OCI-LY3 (cell line): ENCODE data around the gene MTMR10.

Experiments used
- H2AFZ ChIP-seq: fragments of 200-600, 300-600 bp; shearing (Covaris generic); 2 replicates; pipeline ENCODE4 v1.6.0; 2014; ENCODE audit warnings: antibody characterized with exemption, low read depth, low read length
- H3K27ac ChIP-seq: fragments of 200-600, 300-600 bp; sonication (generic); 2 replicates; pipeline ENCODE4 v1.5.1; 2014; ENCODE audit warnings: mild to moderate bottlenecking, low read length, moderate library complexity, mixed read lengths
- H3K27me3 ChIP-seq: fragments of 200-600, 300-600 bp; sonication (generic); 2 replicates; pipeline ENCODE4 v1.6.1; 2014; ENCODE audit warnings: low read depth, low read length, mixed read lengths
- H3K36me3 ChIP-seq: fragments of 200-600, 300-600 bp; sonication (generic); replicated peaks from 2 replicates; pipeline ENCODE3; 2014; ENCODE audit warnings: low read depth, low read length, mixed read lengths
- H3K4me1 ChIP-seq: fragments of 300-600, 200-600 bp; sonication (generic); 2 replicates; pipeline ENCODE4 v1.6.1; 2014; ENCODE audit warnings: low read length, mixed read lengths
- H3K4me2 ChIP-seq: fragments of 200-600, 300-600 bp; sonication (generic); 2 replicates; pipeline ENCODE4 v1.6.1; 2014; ENCODE audit warnings: low read length, mixed read lengths
- H3K4me3 ChIP-seq: fragments of 300-600, 200-600 bp; sonication (generic); 2 replicates; pipeline ENCODE4 v1.5.1; 2014; ENCODE audit warnings: antibody characterized with exemption, mild to moderate bottlenecking, low read length, moderate library complexity
- H3K79me2 ChIP-seq: fragments of 300-600, 200-600 bp; shearing (Covaris generic); 2 replicates; pipeline ENCODE4 v1.6.1; 2014; ENCODE audit warnings: mild to moderate bottlenecking, low read length, mixed read lengths
- H3K9ac ChIP-seq: fragments of 300-600, 200-600 bp; shearing (Covaris generic); 2 replicates; pipeline ENCODE4 v1.6.0; 2014; ENCODE audit warnings: mild to moderate bottlenecking, low read length, moderate library complexity
- H3K9me3 ChIP-seq: fragments of 200-600, 300-600 bp; shearing (Covaris generic); 2 replicates; pipeline ENCODE4 v1.6.1; 2014; ENCODE audit warnings: low read length, mixed read lengths; ENCODE audit not compliant: insufficient read depth
- H4K20me1 ChIP-seq: fragments of 200-600, 300-600 bp; sonication (generic); 2 replicates; pipeline ENCODE4 v1.6.1; 2016; ENCODE audit warnings: low read length, mixed read lengths; ENCODE audit not compliant: insufficient read depth
- CTCF ChIP-seq: fragments of 200-600, 300-600 bp; sonication (generic); IDR thresholded peaks from 2 replicates; pipeline ENCODE4 v1.5.1; 2014; ENCODE audit warnings: antibody characterized with exemption, low read length, low read depth
- EZH2phosphoT487 ChIP-seq: fragments of 200-600 bp; shearing (Covaris generic); IDR thresholded peaks from 2 replicates; pipeline ENCODE4 v1.6.1; 2018; ENCODE audit warnings: antibody characterized with exemption, mixed run types, low read depth

The MTMR10 gene

DNA sequence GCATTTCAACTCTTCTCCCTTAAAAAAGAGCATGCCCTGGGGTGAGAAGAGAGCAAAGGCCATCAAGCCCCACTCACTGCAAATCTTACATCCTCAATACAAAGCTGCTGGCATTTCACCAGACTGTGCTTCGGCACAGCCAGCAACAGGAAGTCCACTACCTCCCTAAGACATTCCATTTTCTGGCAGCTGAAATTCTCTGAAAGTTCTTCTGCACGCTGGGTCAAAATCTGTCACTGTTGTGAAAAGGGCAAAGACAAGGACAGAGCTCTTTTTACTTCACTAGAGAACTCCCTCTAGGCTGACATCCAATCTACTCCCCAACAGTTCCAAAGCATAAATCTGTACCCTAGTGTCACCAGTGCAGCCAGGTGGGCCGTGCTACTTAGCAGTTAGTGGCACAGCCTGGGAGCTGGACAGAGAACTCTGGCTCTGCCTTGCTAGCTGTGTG, 6.3 kb downstream of the MTMR10 start:
- TF ChIP-seq CTCF (no peak), EZH2phosphoT487 (no peak)

DNA sequence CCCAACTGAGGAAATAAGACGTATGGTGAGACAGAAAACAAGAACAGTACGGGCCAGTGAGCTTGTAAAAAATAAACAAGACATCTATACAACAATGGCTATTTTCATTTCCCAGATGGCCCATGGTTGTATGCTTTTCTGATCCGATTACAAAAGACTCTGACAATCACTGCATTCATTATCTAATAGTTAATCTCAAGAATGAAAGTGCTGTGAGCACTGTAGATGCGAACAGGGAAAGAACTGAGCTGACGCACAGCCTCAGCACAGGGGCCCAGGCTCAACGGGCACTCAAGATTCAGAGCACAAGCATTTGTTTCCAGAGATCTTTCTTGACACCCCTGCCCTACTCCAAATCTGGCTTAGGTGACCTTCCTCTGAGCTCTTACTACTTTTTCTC, 6.9 kb downstream of the MTMR10 start:
- H3K36me3 ChIP-seq = peaks cover 50% of the 10 kb centered on the region
- H3K27ac ChIP-seq = no peak overlapping the region
- no peaks in the 10 kb centered on the region for H3K9me3 ChIP-seq
- TF ChIP-seq EZH2phosphoT487 (no peak), CTCF (no peak)
- no peak overlapping the region for H3K4me2 ChIP-seq
- no peaks in the 10 kb centered on the region for H3K4me1 ChIP-seq
- no peaks in the 10 kb centered on the region for H3K27me3 ChIP-seq
- peaks cover 45% of the 10 kb centered on the region for H4K20me1 ChIP-seq
- peaks cover 48% of the 10 kb centered on the region for H3K79me2 ChIP-seq
- no peak overlapping the region for H3K9ac ChIP-seq
- H3K4me3 ChIP-seq = no peak overlapping the region
- H2AFZ ChIP-seq = no peak overlapping the region

More for the DNA sequence above, 6.3 kb downstream of the MTMR10 start:
- no peaks in the 10 kb centered on the region for H3K9me3 ChIP-seq
- no peak overlapping the region for H2AFZ ChIP-seq
- peaks cover 4% of the 10 kb centered on the region for H3K4me1 ChIP-seq
- peaks cover 44% of the 10 kb centered on the region for H4K20me1 ChIP-seq
- H3K4me3 ChIP-seq = no peak overlapping the region
- peaks cover 45% of the 10 kb centered on the region for H3K36me3 ChIP-seq
- H3K79me2 ChIP-seq = peaks cover 48% of the 10 kb centered on the region
- H3K4me2 ChIP-seq = no peak overlapping the region
- H3K27ac ChIP-seq = no peak overlapping the region
- H3K9ac ChIP-seq = no peak overlapping the region
- H3K27me3 ChIP-seq = no peaks in the 10 kb centered on the region

GRCh38 chr15:30984118-30984517, 7.3 kb downstream of the MTMR10 start:
- Histone ChIP-seq H3K27ac (no peak overlapping the region), H3K36me3 (peaks cover 55% of the 10 kb centered on the region), H3K4me1 (no peaks in the 10 kb centered on the region), H3K4me3 (no peak overlapping the region), H3K27me3 (no peaks in the 10 kb centered on the region), H2AFZ (no peak overlapping the region), H3K9ac (no peak overlapping the region), H3K4me2 (no peak overlapping the region), H3K9me3 (no peaks in the 10 kb centered on the region), H4K20me1 (peaks cover 48% of the 10 kb centered on the region), H3K79me2 (peaks cover 48% of the 10 kb centered on the region)
- TF ChIP-seq EZH2phosphoT487 (no peak), CTCF (no peak)

GRCh38 chr15:30979457-30979856, 12.0 kb downstream of the MTMR10 start:
- no peak overlapping the region for H3K27ac ChIP-seq
- no peaks in the 10 kb centered on the region for H3K27me3 ChIP-seq
- H3K9me3 ChIP-seq = no peaks in the 10 kb centered on the region
- H3K36me3 ChIP-seq = peaks cover 47% of the 10 kb centered on the region
- no peak overlapping the region for H2AFZ ChIP-seq
- no peak overlapping the region for H3K4me2 ChIP-seq
- peaks cover 32% of the 10 kb centered on the region for H4K20me1 ChIP-seq
- no peak for TF ChIP-seq CTCF
- H3K79me2 ChIP-seq = peaks cover 42% of the 10 kb centered on the region
- no peak overlapping the region for H3K4me3 ChIP-seq
- peaks cover 12% of the 10 kb centered on the region for H3K4me1 ChIP-seq
- H3K9ac ChIP-seq = no peak overlapping the region
